Measurements from ENCODE around the gene ZNF414. TPM values are rescaled to one million over a fixed set of nuclear protein-coding genes. Genes with fewer than 3 reads are reported as not detected.

The ZNF414 gene
- total RNA-seq, 3 donors from 2014 or later, result 7.4 to 13.5 (median 7.5) TPM

- no peak for DNase-seq (ENCODE audit: low spot score in 2 of 2)
- TF ChIP-seq POLR2A (IDR thresholded peaks at IDR 0.05) (no peak), POLR2AphosphoS5 (IDR thresholded peaks at IDR 0.05) (no peak), CTCF (IDR thresholded peaks at IDR 0.05) (no peak)
- H3K9me3 ChIP-seq, result no peaks in the 10 kb centered on the region
- intact Hi-C loops (cut with DNase I; ENCODE audit: low total_unique reads), result no loop called here
- peaks cover 3% of the 10 kb centered on the region for H3K36me3 ChIP-seq
- peaks cover 3 to 8% of the 10 kb centered on the region in 2 donors for H3K4me1 ChIP-seq
- H3K27ac ChIP-seq, result no peak overlapping the region
- no peaks in the 10 kb centered on the region for H3K27me3 ChIP-seq
- no peak overlapping the region for H3K4me3 ChIP-seq
These were observed 30.8 kb downstream of the ZNF414 start for GRCh38 chr19:8483165-8483564.

DNA sequence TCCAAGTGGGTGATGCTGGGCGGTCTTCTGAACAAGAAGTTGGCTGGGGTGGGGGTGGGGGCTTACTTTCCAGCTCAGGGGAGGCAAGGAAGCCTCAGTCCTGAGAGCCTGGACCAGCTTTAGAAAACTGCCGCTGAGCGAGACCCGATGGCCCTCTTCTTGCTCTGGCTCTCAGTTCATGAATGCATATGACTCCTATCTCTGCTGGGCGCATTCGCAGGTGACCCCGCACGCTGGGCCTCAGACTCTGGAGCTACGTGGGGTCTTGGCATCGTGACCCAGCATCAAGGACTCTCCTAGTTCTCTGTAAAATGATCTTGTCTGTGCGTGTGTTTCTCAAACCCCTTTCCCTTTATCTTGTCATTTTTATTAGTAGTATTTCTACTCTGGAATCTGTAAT is 31.3 kb downstream of the ZNF414 start:
- DNase-seq (ENCODE audit: low spot score in 2 of 2), result no peak
- Histone ChIP-seq H3K27me3 (no peaks in the 10 kb centered on the region), H3K4me1 (peaks cover 3 to 8% of the 10 kb centered on the region in 2 donors), H3K27ac (no peak overlapping the region), H3K36me3 (peaks cover 3% of the 10 kb centered on the region), H3K4me3 (no peak overlapping the region), H3K9me3 (no peaks in the 10 kb centered on the region)
- TF ChIP-seq POLR2AphosphoS5 (IDR thresholded peaks at IDR 0.05) (no peak), POLR2A (IDR thresholded peaks at IDR 0.05) (no peak), CTCF (IDR thresholded peaks at IDR 0.05) (no peak)
- intact Hi-C loops (cut with DNase I; ENCODE audit: low total_unique reads), result no loop called here

GRCh38 chr19:8481616-8482015 is 32.4 kb downstream of the ZNF414 start:
- TF ChIP-seq POLR2A (IDR thresholded peaks at IDR 0.05) (no peak), POLR2AphosphoS5 (IDR thresholded peaks at IDR 0.05) (no peak), CTCF (IDR thresholded peaks at IDR 0.05) (no peak)
- H3K36me3 ChIP-seq, result peaks cover 3% of the 10 kb centered on the region
- no peaks in the 10 kb centered on the region for H3K9me3 ChIP-seq
- intact Hi-C loops (cut with DNase I; ENCODE audit: low total_unique reads), result no loop called here
- no peak overlapping the region for H3K27ac ChIP-seq
- no peaks in the 10 kb centered on the region for H3K27me3 ChIP-seq
- H3K4me3 ChIP-seq, result no peak overlapping the region
- DNase-seq (ENCODE audit: low spot score in 2 of 2), result no peak
- peaks cover 3 to 8% of the 10 kb centered on the region in 2 donors for H3K4me1 ChIP-seq

DNA sequence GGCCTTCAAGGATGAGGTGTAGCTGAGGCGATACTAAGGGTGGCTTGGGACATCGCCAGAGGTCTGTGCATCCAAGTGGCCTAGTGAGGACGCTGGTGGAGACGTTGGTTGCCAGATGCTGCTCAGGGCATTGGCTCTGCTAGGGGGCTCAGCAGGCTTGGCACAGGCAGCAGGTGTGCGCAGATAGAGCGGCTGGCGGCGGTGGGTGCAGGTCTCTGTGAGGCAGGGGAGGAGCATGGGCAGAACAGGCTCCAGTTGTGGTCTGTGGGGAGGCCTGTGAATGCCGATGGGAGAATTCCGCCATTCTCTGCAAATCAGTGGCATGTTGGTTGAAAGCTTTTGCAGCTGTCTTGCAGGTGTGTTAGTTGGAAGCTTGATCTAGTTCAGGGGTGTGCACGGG is 32.8 kb downstream of the ZNF414 start:
- H3K4me1 ChIP-seq, result peaks cover 3 to 8% of the 10 kb centered on the region in 2 donors
- no peaks in the 10 kb centered on the region for H3K27me3 ChIP-seq
- peak overlapping the region in 1 of 3 donors; percentile 1 for H3K4me3 ChIP-seq
- H3K9me3 ChIP-seq, result no peaks in the 10 kb centered on the region
- no peak for DNase-seq (ENCODE audit: low spot score in 2 of 2)
- TF ChIP-seq POLR2A (IDR thresholded peaks at IDR 0.05) (no peak), POLR2AphosphoS5 (IDR thresholded peaks at IDR 0.05) (no peak), CTCF (IDR thresholded peaks at IDR 0.05) (no peak)
- H3K36me3 ChIP-seq, result peaks cover 3% of the 10 kb centered on the region
- H3K27ac ChIP-seq, result peak overlapping the region; percentile 13 to 19
- intact Hi-C loops (cut with DNase I; ENCODE audit: low total_unique reads), result no loop called here

DNA sequence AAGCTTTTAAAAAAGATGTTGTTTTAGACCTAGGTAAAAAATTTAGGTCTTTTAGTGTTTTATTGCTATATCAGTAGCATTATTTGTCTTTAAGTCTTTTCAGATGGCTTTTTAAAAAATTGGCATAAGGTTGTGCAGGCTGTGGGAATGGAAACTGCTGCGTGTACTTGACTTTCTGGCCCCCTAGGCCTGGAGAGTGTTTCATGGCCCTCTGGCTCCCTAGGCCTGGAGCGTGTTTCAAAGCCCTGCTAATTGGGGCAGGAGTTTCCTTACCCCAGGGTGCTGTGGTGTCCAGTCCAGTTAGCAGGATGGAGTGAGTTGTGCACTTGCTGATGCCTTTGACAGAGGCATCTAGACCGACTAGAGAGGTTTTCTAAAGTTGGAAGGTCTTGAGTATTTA is 35.4 kb downstream of the ZNF414 start:
- DNase-seq (ENCODE audit: low spot score in 2 of 2), result no peak
- H3K4me3 ChIP-seq, result no peak overlapping the region
- no peaks in the 10 kb centered on the region for H3K9me3 ChIP-seq
- H3K4me1 ChIP-seq, result peaks cover 3 to 8% of the 10 kb centered on the region in 2 donors
- intact Hi-C loops (cut with DNase I; ENCODE audit: low total_unique reads), result no loop called here
- no peaks in the 10 kb centered on the region for H3K27me3 ChIP-seq
- TF ChIP-seq POLR2A (IDR thresholded peaks at IDR 0.05) (no peak), CTCF (IDR thresholded peaks at IDR 0.05) (no peak), POLR2AphosphoS5 (IDR thresholded peaks at IDR 0.05) (no peak)
- H3K27ac ChIP-seq, result no peak overlapping the region
- H3K36me3 ChIP-seq, result no peaks in the 10 kb centered on the region
